ENCODE results near the gene GALC.

The GALC gene

DNA sequence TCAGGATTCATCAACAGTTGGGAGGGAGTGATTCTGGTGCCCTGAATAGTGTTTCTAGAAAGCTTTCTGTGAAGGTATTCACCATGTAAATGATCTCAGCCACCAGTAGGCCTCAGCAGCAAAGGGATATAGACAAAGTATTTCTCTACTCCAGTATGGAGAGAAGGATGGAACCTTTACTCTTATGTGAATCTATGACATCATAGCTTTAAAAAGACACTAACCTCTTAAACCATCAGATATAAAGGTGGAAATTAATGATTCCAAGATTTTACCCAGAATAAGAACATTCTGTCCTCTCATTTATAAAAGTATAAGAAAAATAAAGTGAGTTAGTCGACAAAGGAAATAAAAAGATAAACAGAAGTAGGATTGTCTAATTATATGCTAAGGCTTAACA lies 16.5 kb upstream of the GALC start:
- in situ Hi-C loops (cut with HindIII; ENCODE audit: low pct_ligation_motif_present, low pct_unique_long_range_greater_than_20kb, low sequenced_read_pairs) = no loop called here
- DNase-seq = no peak

DNA sequence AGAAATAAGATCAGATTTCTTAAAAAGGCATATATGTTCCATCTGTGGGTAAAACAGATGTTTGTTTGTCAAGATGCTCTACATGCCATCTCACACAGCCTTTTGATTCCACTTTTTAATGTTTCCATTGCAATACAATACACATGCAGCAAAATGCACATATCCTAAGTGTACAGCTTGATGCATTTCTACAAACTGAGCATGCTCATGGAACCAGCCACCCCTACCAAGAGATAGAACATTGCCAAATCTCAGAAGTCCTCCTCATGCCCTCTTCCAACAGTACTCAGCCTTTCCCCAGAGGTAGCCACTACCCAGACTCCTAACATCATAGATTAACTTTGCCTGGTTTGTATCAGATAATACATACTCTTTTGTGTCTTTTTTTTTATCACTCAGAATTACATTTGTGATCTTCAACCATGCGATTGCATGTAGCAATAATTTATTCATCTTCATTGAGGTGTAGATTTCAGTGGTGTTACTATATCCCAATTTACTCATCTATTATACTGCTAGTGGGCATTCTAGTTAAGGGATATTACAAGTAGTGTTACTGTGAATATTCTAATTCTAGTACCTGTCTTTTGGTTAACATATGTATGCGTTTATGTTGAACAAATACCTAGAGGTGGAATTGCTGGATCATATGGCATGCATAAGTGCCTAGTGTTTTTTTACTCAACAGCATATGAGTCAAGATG lies 15.2 kb upstream of the GALC start:
- no peak for DNase-seq
- in situ Hi-C loops (cut with HindIII; ENCODE audit: low pct_ligation_motif_present, low pct_unique_long_range_greater_than_20kb, low sequenced_read_pairs) = no loop called here

DNA sequence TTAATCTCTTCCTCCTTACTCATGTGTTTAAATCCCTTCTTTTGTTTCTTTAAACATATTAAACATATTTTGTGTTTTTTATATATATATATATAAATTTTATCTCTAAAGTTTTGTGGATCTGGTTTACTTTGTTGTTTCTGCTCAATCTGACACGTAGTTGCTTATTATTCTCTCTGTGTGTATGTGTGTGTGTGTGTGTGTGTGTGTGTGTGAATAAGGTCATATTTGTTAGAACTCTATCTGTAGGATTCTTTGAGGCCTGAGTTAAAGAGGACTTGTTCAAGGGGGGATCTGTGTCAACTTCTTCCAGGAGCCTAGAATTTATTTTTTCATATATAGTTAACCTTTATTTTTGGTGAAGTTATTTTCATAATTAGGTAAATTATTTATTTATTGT lies 14.6 kb upstream of the GALC start:
- no peak for DNase-seq
- in situ Hi-C loops (cut with HindIII; ENCODE audit: low pct_ligation_motif_present, low pct_unique_long_range_greater_than_20kb, low sequenced_read_pairs) = no loop called here

DNA sequence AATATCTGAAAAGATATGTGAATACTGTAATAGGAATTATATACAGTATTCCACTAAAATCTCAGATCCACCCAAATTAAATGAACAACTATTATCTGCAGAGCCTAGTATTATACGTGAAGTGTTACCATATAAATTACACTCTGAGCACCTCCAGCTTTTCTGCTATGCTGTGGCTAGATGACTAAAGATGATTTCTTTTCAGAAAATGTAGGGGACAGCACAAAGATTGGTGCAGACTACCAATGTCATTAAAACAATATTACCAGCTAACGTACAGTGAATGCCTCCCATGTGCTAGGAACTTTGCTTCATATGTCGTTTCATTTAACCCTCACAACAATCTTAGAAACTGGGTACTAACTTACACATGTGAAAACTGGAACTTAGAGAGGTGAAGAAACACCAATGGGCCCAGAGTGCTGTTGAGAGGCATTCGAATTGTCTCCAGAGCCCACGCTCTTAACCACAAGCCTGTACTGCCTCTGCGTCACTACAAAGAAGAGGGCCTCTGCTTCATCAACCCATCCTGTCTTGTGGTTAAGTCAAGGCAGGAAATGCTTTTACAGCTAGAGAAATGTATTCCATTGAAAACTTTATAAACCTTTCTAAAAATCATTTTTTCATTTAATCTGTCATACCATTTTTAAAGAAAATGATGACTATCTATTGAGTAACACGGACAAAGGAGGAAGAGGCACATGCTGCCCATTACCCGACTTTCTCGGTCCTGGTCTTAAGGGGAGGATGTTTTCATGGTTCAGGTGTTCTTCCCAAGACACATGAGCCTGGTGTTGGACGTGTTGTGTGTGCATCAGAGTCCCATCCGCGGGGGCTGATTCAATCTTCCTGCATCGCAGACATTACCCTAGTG lies 13.2 kb upstream of the GALC start:
- DNase-seq = no peak
- in situ Hi-C loops (cut with HindIII; ENCODE audit: low pct_ligation_motif_present, low pct_unique_long_range_greater_than_20kb, low sequenced_read_pairs) = no loop called here

DNA sequence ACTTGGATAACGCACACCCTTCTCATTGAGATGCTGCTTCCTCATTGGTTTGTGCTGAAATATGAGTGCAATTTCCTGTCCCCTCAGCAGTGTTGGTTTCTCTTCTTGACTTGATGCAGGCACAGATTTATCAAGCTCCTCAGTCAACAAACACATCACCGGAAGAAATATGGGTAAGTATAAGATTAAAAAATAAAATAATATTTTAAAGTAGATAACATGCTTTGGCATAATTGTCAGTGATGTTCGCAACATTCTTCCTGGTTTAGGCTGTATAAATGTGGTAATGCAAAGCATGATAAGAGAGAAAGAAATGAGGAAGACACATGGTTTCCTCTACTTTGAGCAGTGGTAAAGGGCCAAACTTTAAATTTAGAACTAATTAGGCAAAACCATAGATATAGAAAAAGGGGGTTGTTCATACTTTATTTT lies 12.1 kb upstream of the GALC start, which contains the start of gene GPR65:
GPR65 (plus strand) TSS at position 86 of the 432 bp plus-strand sequence. CDS start 5,713 bp downstream, outside the sequence.
- in situ Hi-C loops (cut with HindIII; ENCODE audit: low pct_ligation_motif_present, low pct_unique_long_range_greater_than_20kb, low sequenced_read_pairs) = no loop called here

DNA sequence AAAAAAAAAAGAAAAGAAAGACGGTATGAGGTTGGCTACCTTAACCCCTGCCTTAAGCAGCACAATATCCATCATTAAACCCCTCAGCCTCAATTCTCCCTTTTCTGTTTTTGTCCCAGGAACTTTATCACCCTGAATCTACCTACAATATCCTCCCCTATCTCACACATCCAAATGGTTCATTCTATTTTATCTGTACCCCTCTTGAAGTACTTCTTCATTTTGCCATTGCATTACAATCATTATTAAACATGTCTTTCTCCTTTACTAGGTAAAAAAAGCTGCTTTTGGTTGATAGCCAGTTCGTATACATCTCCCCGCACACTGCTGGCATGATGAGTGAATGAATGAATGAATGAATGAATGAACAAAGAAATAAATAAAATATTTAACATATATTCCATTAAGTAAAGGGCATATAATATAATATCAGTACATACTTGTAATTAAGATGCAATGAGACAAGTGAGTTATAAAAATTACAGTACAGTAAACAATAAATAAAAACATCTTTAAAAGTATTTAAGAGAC lies 11.6 kb upstream of the GALC start:
- no peak for DNase-seq
- in situ Hi-C loops (cut with HindIII; ENCODE audit: low pct_ligation_motif_present, low pct_unique_long_range_greater_than_20kb, low sequenced_read_pairs) = no loop called here

More for the DNA sequence above, 12.1 kb upstream of the GALC start, which contains the start of gene GPR65:
- DNase-seq = no peak

DNA sequence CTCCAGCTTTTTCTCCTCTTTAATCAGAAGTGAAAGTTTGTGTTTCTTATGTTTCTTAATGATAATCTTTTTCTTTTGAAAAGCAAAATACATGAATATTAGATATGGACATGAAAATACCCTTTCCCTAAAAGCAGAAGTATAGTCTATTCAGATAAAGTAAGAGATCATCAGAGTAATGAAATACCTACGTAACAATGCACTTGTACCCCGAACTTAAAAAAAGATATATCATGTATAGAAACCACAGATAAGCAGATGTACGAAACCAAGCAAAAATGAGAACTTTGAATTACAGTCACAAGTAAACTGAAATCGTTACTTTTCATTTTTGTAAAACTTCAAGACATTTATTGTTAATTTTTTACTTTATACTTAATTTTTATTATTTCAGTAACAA lies 10.4 kb upstream of the GALC start:
- in situ Hi-C loops (cut with HindIII; ENCODE audit: low pct_ligation_motif_present, low pct_unique_long_range_greater_than_20kb, low sequenced_read_pairs) = no loop called here
- no peak for DNase-seq

DNA sequence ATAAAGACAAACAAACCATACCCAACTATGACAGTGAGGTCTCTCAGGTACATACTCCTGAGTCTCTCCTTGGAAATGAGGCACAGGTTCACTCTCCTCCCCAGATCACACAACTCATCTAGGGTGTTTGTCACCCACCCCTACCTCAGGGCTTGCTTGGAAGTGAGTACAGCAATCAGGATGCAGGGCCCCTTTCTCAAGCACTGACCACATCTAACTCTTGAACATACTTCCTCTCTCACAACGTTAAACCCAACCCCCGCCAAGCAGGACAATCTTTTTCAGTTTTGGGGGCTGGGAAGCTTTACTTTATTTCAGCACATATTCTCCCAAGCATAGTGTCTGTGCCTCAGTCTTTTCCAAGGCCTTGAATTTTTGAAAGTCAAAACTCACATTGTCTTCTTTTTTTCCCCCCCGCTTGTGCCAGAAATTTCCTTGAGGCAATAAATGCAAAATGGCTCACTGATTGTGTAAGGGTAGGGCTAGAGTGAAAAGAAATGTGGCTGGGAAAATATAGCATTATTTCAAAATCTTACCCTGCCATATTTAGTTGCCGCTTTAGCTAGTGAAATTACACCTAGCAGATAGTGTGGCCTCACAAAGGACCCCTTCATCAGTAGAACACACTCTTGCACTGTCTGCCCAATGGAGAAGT lies 9.6 kb upstream of the GALC start:
- in situ Hi-C loops (cut with HindIII; ENCODE audit: low pct_ligation_motif_present, low pct_unique_long_range_greater_than_20kb, low sequenced_read_pairs) = no loop called here
- DNase-seq = no peak

DNA sequence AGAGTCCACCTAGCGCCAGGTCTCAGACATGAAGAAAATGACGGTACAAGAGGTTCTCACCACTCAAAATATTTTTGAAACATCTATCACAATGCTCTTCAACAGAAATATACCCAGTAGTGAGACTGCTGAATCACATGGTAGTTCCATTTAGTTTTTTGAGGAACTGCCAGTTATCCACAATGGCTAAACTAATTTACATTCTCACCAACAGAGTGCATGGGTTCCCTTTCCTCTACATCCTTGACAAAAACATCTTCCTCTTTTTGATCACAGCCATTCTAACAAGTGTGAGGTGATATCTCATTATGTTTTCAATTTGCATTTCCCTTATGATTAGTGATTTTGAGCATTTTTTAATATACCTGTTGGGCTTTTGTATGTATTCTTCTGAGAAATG lies 6.3 kb upstream of the GALC start:
- DNase-seq = no peak
- in situ Hi-C loops (cut with HindIII; ENCODE audit: low pct_ligation_motif_present, low pct_unique_long_range_greater_than_20kb, low sequenced_read_pairs) = no loop called here

DNA sequence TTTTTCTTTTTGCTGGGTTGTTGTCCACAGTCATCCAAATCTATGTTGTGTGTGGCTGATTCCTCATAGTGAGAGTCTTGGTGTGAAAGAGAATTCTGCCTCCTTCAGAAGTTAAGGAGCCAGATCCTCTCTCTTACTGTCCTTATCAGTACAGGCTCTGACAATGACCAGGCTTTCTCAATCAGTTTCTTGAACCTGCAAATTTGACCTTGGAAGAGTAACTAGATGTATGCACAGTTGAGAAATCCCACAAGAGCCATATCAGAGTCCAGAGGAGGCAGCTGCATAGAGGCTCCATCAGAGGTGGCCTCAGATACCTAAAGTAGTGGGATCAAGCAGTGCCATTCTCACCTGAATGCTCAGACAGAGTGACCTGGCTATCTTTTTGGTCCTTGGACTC lies 5.5 kb upstream of the GALC start:
- DNase-seq = no peak
- in situ Hi-C loops (cut with HindIII; ENCODE audit: low pct_ligation_motif_present, low pct_unique_long_range_greater_than_20kb, low sequenced_read_pairs) = no loop called here

DNA sequence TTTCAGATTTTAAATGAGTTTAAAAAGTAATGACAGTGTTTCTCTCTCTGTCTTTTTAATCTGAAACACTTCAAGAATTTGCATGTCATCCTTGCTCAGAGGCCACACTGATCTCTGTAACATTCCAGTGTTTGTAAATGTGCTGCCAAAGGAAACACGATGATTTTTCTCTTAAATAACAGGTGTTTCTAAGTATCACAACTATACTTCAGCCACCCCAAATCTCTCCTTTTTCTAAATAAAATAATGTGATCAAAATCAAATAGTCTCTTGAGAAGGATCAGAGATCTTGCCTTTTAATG lies 3.3 kb upstream of the GALC start:
- in situ Hi-C loops (cut with HindIII; ENCODE audit: low pct_ligation_motif_present, low pct_unique_long_range_greater_than_20kb, low sequenced_read_pairs) = no loop called here
- no peak for DNase-seq

DNA sequence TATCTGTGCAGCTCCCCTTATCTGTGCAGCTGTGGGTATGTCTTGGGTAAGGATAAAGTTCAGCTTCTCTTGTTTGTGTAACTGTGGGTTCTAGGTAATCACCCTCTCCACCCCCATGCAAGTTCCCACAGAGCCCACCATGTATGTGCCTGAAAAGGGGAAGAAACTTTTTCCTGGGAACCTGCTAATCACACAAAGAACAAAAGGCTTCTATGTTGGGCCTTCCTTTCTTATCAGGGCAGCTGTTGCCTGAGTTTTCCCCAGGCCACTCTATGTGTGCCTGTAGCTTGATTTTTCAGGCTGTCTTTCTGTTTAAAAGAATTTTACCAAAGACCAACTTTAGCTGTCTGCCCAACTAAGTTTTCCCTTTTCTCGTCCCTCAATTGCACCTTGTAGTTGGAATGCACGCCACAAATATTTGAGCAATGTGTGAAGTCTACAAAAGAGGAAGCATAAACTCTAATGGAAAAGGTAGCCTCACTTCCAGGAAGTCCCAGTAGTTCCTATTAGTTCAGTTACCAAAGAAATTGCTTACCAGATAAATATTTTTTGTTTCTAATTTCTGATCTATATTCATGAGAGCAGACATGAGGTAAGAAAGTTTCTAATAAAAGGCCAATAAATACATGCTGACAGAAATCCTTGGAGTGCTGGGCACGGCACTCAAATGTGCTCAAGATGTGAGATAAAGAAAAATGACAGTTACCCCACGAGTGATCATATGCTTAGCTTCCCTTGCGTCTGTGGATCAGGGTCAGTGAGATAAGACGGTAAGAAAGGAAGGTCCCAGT lies 2.7 kb upstream of the GALC start:
- no peak for DNase-seq
- in situ Hi-C loops (cut with HindIII; ENCODE audit: low pct_ligation_motif_present, low pct_unique_long_range_greater_than_20kb, low sequenced_read_pairs) = no loop called here

DNA sequence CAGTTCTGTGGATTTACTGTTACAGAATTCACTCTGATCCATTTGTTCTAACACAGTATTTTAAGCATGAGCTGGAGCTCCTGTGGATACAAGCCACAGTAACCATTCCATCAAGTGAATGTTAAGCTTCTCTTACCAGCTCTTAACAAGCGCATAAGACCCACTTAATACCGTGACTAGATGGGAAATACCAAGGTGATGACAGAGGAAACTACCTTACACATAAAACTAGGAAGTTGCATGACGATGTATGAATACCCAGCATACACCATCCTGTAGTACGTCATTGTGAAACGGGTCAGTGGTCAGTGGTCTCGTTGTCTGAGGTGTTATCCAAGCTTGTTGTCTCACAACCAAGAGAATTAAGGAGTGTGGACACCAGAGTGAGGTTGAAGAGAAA lies 2.0 kb upstream of the GALC start:
- in situ Hi-C loops (cut with HindIII; ENCODE audit: low pct_ligation_motif_present, low pct_unique_long_range_greater_than_20kb, low sequenced_read_pairs) = no loop called here
- no peak for DNase-seq

DNA sequence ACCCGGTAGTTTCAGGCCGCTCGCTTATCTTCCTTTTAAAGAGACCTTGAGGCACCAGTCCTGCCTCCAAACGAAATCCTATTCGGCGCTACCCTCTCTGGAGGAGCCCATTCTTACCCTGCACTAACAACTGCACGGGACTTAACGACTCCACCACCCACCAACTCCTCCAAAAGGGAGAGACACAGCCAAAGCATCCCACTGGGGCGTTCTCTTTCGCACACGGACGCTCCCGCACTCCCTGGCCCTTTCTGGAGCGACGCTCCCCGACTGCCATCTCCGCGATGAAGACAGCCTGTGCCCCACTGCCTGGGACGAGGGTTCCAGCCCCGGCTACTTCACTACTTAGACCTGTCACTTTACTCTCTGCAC lies 650 bp downstream of the GALC start:
- in situ Hi-C loops (cut with HindIII; ENCODE audit: low pct_ligation_motif_present, low pct_unique_long_range_greater_than_20kb, low sequenced_read_pairs) = no loop called here
- DNase-seq = no peak

DNA sequence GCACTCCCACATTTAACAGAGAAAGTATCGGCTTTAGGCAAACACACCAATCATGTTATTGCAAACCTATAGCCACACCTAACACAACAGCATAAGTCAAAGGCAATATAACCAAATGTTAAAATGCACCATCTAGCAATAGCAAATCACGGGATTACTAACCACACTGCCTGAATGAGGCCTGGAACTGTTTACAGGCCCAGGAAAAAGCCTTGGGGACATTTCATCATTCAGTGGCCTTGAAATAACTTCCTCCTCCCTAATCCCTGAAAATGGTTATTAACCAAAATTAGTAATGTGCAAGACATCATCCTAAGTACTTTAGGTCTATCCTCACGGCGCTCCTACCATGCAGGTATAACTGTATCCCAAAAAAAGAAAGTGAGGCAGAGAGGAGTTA lies 2.3 kb downstream of the GALC start:
- in situ Hi-C loops (cut with HindIII; ENCODE audit: low pct_ligation_motif_present, low pct_unique_long_range_greater_than_20kb, low sequenced_read_pairs) = no loop called here
- DNase-seq = no peak

DNA sequence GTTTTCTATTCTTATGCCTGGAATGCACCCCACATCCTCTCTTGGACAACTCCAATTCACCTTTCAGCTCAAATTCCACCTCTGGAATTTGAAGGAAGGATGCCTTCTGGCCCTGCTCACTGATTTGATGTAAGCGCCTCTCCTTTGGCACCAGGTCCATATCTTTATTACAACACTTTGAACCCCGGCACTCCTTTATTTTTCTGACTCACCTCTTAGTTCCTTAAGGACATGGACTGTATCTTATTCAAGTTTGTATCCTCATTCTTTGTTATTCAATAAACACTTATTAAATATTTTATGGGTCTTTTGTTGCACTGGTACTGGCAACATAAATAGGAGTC lies 3.1 kb downstream of the GALC start:
- DNase-seq = no peak
- in situ Hi-C loops (cut with HindIII; ENCODE audit: low pct_ligation_motif_present, low pct_unique_long_range_greater_than_20kb, low sequenced_read_pairs) = no loop called here

DNA sequence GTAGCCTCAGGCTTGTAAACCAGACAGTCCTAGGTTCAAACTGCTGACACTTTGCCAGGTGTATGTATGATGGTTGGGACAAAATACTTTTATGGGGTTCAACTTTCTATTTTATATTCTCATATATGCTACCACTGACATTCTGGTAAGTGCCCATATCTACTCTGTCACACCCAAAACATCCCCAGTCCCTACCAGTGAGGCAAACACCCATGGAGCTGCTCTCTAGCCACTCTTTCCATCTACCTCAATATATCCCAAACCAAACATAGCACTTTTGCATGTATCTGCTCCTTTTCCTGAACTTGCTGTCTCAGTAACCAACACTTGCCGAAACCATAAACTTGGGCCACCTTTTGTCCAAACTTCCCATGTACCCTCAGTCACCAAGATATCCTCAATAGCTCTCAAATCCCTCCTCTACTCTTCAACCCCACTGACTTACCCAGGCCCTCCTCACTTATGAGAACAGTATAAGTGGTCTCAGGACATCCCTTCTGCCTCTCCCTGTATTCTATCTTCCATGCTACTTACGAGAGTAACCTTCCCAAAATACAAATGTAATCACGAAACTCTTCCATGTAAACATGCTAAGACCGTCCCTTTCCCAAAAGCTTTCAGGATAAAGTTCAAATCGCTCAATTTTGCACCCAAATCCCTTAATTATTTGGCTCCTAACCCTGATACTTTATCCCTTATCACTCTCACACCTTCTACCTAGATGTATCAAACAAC lies 3.6 kb downstream of the GALC start:
- in situ Hi-C loops (cut with HindIII; ENCODE audit: low pct_ligation_motif_present, low pct_unique_long_range_greater_than_20kb, low sequenced_read_pairs) = no loop called here
- no peak for DNase-seq

DNA sequence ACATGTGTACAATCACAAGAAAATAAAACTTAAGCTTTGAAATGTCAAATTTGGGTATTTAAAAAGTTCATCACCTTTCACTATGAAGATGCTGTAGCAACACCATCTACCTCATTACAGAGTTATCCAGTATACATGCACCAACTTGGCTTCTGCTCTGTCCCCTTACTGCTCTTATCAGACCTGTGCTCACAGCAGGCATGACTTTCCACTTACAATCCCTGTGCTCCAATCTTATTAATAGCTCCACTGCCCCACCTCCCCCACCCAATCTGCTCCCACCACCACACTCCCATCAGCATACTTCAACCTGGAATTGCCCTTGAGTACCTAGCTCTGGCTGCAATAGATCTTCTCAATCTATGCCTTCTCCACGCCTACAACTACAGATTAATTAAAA lies 13.3 kb downstream of the GALC start:
- DNase-seq = no peak
- in situ Hi-C loops (cut with HindIII; ENCODE audit: low pct_ligation_motif_present, low pct_unique_long_range_greater_than_20kb, low sequenced_read_pairs) = no loop called here

Data from ACHN (cell line).